Stimulated activated naive CD8-positive, alpha-beta T cell treated with anti-CD3 and anti-CD28 coated beads, Interleukin-15, Interleukin-2, amounts not matched to agents 100 U/mL and 50 U/mL, for 24 hours (primary cell): ENCODE data around the gene EPAS1.

Experiments
- ATAC-seq: fragments of 150-1000 bp; cut with Tn5 transposase; one replicate; pipeline ENCODE4 v1.10.0; 2021
- DNase-seq: peaks from one replicate; pipeline ENCODE4 v3.0.0; 2021

EPAS1 gene

DNA sequence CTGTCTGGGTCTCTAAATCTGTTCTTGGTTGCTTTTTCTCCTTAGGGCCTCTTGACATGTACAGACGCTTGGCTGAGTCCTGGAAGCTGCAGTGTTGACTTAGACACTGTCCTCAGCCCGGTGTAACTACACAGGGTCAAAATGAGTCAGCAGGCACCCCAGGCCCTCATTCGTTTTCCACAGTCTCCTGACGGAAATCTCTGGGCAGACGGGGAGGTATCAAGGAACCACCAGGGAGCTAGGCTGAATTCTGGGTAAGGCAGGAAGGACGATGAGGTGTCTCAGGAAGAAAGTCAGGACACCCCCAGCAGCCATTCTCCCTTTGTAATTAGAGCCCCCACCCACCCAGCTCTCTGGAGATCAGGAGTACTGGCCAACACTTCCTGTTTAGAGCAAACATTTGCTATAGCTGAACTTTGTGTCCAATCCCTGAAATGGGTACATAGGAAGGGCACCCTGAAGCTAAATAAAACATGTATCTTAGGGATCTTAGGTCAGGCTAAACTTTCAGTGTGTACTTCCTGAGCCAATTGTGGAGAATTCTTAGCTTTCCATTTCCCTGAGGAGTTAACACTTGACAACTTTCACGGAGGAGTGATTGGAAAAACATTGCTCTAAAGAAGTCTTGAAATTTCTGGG is 23.9 kb upstream of the EPAS1 start:
- DNase-seq: no peak
- no peak for ATAC-seq

DNA sequence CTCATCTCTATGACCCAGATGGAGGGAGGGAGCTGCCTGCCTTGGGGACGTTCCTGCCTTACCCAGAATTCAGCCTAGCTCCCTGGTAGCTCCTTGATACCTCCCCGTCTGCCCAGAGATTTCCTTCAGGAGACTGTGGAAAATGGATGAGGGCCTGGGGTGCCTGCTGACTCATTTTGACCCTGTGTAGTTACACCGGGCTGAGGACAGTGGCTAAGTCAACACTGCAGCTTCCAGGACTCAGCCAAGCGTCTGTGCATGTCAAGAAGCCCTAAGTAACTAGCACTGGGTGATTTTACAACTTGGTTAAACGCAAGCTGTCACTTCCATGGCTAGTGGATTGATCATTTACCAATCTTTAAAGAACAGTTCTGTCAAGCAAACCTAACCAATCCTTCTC is 23.3 kb upstream of the EPAS1 start:
- ATAC-seq: no peak
- DNase-seq: no peak

DNA sequence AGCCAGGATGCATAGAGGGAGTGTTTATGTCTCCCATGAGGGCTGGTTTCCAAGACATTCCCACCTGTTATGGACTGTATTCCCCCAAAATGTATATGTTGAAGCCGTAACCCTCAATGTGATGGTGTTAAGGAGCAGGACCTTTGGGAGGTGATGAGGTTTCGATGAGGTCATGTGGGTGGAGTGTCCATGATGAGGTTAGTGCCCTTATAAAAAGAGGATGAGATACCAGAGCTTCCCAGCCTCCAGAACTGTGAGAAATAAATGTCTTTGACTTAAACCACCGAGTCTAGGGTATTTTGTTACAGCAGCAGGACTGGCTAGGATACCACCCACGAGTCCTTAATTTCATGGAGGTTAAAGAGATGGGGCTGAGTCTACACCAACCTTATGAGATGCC is 22.6 kb upstream of the EPAS1 start:
- DNase-seq (no peak), ATAC-seq (no peak)

DNA sequence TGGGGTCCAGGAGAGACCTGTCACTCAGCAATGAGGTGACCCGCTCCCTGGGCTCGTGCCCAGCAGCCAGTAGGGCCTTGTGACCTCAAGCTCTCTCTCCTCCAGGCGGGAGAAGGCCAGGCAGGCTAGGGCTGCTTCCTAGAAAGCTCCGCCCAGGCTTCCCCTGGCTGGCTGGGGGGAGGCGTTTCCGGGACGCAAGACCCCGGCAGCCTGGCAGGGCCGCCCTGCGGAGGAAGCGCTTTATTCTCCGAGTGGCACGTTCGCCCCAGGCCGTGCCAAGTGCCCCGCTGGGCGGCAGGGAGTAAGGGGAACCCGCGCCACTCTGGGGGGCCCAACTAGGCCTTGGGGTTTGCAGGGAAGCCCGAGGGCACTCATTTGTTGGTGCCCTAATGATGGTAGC is 21.2 kb upstream of the EPAS1 start:
- ATAC-seq (peak; percentile 62), DNase-seq (peak; percentile 51)

DNA sequence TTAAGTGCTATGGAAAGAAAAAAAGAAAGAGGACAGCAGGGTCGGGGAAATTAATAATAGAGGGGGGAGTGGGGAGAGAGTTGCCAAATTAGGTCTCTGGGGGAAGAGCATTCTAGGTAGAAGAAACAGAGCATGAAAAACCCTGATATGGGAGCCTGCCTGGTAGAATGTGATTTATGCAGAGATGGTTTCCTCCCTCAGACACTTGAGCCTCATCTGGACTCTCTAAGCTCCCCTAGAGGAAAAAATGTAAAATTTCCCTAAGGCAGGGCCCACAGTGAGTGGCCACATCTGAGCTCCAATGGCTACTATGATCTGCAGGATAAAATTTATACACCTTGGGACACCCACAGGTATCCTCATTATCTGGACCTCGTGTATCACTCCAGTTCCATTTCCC is 20.6 kb upstream of the EPAS1 start:
- no peak for DNase-seq
- ATAC-seq: no peak

DNA sequence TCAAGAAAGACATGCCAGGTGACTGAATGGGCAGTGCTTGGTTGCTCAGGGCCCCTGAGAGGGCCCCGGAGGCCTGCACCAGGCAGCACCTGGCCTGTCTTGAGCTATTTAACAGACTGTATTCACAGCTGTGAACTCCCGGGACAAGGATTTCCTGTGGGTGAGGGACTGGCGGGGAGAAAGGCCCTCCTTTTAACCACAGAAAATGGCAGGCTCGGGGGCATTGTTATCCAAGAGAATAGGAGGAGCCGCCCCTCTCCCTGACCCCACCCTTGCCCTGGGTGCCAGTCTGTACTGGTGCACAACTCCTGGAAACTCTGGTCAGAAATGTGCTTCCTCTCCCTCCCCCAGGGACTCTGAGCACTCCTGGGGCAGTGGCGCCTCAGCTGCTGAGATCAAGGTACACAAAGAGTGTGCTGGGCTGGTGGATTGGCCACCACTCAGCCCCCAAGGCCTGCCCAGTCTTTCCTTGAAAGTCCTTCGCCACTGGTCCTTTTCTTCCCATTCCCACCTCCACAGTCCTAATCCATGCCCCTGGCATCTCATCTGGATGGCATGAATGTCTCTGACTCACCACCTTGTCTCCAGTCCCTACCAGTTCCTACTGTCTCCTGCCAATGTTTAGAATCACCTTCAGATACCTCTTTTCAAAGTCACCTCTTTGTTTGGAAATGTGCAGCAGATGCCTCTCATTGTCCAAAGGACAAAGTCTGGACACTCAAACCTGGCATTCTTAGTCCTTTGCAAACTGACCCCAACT is 19.6 kb upstream of the EPAS1 start:
- DNase-seq (no peak), ATAC-seq (no peak)

DNA sequence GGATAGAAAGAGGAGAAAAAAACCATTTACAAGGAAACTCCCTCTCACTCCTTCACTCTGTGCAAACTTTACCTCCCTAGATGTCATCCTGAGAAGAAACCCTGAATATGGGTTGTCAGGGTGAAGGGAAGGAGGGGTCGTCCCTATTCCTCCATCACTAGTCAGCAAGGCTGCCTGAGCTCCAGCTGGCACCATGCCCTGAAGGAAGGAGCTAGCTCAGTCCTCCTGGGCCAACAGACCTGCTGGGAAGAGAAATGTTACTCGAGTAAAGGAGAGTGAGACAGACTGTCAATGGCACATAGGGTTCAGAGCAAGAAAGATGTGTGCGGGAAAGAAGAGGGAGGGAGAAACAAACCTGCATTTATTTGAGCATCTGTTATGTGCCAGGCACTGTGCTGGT is 18.3 kb upstream of the EPAS1 start:
- DNase-seq (no peak), ATAC-seq (no peak)

DNA sequence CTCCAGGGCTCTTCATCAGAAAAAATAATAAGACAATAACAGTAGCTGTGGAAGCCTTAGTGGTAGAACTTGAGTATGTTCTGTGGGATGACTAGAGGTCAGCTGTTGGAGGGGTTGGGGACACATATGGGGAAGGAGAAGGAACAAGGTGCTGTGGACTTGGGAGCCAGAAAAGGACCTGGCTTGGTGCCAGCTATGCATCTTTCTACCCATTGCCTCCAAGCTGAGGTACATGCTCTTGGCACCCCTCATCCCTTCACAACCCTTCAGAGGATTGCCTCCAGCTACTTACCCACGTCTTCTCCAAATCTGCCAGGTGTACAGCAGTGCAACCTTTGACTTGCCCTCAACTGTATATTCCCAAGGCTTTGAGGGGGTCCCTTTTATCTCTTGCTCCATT is 15.3 kb upstream of the EPAS1 start:
- ATAC-seq: no peak
- no peak for DNase-seq

DNA sequence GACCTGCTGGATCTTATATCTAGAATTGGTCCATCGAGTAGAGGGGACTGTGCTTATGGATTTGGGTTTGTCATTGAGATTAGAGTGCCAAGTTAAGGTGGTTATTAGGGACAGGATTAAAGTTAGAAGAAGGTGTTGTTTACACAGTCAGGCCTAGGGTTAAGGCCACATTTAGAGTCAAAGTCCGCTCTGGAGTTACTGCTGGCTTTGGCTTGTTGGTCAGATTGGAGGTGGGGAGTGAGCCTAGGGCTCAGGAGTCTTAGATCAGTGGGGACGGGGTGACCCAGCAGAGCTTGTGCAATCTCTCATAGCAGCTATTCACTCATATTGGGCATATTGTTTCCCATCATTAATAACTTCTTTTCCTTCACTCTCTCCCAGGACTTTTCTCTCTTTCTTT is 13.5 kb upstream of the EPAS1 start:
- DNase-seq: no peak

DNA sequence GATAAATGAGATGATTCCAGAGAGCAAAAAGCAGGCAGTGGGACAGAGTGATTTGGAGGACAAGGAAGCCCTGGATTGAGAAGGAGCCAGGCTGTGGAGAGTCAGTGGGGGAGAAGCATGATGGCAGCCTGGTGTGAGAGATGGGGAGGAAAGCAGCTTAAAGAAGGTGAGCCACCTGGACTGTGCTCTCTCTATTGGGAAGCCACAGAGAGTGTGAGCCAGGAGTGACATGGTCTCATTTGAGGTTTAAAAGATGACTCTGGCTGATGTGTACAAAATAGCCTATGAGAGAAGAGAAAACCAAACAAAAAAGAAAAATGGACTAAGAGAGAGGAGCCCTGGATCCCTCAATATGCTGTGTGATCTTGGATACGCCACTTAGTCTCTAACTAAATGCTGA is 12.9 kb upstream of the EPAS1 start:
- no peak for DNase-seq
- ATAC-seq: no peak

More for the DNA sequence above, 13.5 kb upstream of the EPAS1 start:
- no peak for ATAC-seq

DNA sequence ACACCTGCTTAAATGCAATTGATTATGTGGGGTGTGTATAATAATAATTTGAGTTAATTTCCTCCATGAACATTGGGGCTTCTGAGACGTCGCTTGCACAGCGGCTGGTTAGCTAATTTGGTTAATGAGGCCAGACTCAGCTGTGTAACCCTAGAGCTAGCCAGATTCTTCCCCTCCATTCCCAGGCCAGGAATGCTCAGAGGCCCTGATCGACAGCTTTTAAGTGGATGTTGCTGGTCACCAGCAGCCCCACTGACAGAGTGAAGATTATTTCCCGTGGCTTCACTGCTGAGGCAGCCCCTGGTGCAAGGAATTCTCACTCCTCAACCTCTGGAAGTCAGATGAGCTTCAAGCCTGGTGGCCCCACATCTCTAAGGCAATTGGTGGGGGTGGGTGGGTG is 12.4 kb upstream of the EPAS1 start:
- no peak for DNase-seq
- ATAC-seq: no peak

DNA sequence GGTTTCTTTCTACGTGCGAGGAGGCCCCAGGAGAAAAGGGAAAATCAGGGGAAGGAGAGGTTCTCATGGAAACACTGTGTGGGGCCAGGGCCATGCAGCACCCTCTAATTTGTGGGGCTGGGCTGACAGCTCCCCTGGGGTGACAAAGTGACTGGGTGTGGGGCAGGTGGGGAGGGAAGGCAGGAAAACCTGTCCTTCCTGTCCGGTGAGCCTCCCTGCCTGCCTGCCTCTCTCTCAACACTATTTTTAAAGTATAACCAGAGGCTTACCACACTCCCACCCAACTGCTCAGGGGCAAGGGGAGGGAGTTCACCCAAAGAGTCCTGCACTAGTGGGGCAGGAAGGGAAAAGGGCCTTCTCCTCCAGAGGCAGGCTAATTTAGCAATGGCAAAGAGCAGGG is 10.5 kb upstream of the EPAS1 start:
- ATAC-seq (no peak), DNase-seq (no peak)

DNA sequence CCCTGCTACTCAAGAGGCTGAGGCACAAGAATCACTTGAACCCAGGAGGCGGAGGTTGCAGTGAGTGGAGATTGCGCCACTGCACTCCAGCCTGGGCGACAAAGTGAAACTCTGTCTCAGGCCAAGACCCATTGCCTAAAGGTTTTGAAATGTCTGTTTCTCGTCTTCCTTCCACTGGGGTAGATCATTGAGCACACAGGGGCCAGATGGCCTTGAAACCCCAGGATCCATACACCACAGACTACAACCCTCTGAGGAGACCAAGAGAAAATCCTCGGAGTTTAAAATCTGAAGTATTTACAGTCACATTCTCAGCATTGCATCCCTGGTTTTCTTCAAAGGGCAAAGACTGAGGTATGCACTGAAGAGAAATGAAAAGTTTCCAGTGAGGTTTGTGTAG is 7.1 kb upstream of the EPAS1 start:
- DNase-seq: no peak
- no peak for ATAC-seq

DNA sequence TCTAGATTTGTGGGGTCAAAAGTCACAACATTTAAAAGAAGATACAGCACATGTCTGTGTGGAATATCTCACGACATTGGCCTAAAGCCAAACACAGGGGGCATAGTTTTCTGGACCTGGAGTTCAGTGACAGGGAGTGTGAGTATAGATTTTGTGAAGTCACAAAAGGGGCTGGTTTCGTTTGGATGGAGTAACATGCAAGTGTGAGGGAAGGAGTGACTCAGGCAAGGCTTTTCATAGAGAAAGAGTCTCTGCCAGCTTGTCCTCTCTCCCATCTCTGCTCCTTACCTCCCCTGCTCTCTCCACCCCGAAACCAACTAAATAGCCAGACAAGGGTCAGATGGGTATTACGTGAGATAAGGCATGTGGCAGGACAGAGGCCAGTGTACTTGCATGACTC is 3.7 kb upstream of the EPAS1 start:
- ATAC-seq (no peak), DNase-seq (no peak)

DNA sequence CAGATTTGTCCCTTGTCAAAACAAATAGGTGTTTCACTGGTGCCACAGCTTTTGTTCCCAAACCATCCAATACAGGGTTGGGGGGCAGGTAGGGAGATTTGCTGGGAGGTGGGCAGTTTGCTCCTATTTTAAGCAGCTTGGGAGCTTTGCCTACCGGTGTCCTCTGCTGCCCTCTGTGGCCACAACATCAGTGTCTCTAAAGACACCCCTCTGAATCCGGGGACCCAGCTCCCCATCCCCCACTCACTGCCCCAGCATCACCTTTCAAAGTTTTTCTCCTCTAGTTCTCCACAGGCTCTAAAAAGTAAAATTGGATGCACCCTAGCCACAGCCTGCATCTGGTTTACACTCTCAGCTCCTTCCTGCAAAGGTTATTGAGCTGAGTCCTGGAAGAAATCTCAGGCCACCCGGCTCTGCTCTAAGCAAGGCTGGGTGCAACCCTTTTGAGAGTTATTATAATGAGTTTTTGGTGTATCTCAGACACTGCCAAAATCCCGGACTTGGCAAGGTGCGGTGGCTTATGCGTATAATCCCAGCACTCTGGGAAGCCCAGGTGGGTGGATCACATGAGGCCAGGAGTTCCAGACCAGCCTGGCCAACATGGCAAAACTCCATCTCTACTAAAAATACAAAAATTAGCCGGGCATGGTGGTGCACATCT is 2.9 kb upstream of the EPAS1 start:
- DNase-seq (peak; percentile 28), ATAC-seq (no peak)

DNA sequence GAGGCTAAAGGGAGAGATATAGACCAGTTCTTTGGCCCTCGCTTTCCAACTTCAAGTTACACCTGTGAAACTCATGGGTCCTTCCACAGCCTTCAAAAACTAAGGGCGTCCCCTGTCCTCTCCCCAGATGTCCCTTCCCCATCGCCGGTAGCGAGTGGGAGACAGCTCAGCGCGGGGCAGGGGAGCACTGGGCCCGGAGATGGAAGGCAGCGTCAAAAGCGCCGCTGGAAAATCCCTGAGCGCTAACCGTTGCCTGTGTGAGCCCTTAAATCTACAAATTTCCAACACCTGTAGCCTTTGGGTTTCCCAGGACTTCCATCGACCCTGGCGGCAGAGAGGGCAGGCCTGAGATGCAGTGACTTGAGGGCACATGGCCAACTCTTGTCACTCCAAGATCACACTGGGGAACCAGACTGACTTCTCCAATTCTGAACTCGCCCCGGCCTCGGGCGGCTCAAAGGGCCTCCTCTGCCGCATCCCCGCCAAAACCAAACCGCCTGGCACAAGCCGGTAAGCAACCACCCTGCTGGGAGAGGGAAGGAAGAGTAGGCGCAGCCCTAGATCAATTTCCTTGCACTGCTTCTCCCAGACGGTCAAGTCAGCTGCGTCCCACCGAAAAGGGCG is 879 bp upstream of the EPAS1 start:
- DNase-seq: peak; percentile 12

DNA sequence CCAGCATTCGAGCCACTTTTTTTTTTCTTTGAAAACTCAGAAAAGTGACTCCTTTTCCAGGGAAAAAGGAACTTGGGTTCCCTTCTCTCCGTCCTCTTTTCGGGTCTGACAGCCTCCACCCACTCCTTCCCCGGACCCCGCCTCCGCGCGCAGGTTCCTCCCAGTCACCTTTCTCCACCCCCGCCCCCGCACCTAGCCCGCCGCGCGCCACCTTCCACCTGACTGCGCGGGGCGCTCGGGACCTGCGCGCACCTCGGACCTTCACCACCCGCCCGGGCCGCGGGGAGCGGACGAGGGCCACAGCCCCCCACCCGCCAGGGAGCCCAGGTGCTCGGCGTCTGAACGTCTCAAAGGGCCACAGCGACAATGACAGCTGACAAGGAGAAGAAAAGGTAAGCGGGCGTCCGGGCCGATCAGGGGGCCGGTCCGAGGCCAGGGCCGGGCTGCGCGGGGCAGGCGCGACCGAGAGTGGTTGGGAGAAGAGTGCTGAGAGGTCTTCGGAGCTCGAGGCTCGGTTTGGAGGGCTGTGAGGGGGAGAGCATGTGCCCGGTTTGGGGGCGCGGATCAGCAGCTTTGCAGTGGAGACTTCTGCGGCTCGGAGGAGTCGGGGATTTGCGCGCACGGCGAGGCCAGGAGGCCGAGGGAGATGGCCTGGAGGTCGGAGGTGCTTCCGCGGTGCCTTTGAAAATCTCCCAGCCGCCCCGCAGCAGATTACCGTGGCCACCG is 502 bp downstream of the EPAS1 start:
- ATAC-seq: no peak
- peak; percentile 63 for DNase-seq

More for the DNA sequence above, 879 bp upstream of the EPAS1 start:
- ATAC-seq: no peak

DNA sequence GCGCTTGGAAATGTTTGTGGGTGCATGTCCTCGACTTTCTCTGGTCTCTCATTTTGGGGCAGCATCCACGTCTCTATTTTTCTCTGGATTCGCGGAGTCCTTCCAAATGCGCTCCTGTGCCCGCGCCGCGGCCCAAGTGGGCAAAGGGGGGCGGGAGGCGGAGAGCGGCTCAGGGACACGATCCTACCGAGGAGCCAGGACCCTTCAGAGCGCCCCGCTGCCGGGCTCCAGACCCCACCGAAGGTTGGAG is 990 bp downstream of the EPAS1 start:
- no peak for ATAC-seq
- peak; percentile 13 for DNase-seq

DNA sequence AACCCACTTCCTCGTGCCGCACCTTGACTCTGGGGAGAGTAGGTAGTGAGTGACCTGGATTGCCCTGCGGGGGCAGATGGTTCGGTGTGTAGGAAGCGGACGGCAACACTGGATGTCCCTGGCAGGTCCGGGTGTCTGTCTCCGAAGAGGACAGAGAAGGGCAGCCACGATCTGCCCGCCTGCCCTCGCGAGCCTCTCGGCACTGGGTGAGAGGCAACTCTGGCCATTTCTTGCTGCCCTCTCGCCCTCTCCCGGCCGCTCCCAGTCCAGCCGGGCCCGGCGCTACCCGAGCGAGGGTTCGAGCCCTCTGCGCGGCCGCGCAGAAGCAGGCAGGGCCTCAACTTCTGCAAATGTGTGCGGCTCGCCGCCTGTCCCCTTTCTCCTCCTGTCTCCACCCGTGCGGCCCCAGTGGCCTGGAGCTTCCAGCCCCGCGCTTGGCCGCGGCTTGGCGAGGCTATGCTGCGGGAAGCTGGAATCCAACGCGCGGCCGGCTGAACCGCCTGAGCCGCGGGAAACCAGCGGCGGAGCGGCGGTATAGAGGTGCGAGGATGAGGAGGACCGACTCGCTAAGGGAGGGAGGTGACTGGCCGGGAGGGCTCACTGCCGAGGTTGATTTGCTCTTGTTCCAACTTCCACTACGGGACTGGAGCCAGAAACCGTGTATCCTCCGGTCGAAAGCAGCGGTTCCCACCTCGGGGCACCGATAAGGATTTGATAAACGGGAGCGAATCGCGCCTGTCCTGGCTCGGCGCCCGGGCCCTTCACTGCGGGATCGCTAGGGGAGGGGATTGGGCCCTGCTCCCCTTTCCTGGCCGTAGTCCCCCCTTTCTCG is 1.5 kb downstream of the EPAS1 start:
- DNase-seq (peak; percentile 25), ATAC-seq (no peak)

DNA sequence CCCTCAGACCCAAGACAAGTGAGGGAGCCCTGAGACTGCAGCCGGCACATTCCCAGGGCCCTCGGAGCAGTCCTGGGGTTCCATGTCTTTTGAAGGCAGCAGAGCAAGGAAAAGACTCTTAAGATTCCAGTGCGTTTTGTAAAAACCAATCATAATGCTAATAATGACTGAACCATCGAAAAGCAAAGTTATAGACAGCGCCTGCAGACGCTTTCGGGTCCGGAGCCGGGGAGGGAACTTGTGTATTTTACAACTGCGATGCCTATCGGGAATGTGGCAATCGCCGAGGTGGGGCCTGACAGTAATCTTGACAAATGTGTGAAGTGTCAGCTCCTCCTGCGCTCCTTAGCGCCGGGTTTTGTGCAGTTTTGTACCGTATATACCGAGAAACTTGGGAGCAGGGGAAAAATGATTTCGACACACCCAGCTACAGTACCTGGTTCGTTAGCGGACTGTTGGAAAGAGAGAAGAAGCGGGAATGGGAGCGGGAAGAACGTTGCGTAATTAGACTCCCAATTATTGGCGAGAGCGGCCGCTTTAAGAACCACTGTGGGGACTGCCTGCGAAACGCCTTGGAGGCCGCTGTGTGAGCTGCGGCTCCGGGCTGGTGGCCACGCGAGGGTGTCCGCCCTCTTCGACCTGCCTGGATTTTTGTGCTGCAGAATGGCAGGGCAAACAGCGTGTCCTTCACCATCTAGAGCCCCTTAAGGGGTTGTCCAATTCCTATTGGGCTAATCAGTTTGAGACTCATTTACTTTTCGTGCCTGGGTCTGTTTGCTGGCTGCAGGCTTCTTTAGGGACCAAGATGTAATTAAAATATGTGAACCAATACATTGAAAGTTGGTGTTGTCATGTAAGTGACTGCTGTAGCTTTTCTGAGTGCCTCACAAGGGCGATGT is 2.4 kb downstream of the EPAS1 start:
- DNase-seq: no peak
- no peak for ATAC-seq

DNA sequence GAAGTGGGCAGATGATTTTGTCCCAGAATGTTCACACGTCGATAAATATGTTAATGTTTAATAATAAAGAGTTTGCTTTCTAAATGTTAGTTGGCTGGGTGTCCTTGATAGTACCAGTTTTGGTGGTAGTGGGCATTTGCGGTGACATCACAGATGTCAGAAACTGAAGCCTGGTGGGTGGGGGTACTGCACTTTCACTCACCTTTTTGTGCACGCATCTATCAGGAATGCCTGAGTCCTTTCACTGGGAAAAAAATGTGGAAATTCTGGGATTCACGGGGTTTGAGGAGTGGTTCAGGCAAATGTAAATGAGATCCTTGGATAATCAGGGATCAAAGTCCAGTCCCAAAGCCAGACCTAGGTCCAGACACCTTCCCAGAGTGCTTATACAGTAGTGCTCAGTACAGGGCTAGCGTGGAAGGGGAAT is 3.2 kb downstream of the EPAS1 start:
- DNase-seq (no peak), ATAC-seq (no peak)
